Measurements from ENCODE around the gene ZNF273.
"Not testable (repeated sequence)": the region's sequence is repeated elsewhere in the genome, so short reads cannot be mapped to it uniquely, and the experiment has no call there.

The ZNF273 gene

DNA sequence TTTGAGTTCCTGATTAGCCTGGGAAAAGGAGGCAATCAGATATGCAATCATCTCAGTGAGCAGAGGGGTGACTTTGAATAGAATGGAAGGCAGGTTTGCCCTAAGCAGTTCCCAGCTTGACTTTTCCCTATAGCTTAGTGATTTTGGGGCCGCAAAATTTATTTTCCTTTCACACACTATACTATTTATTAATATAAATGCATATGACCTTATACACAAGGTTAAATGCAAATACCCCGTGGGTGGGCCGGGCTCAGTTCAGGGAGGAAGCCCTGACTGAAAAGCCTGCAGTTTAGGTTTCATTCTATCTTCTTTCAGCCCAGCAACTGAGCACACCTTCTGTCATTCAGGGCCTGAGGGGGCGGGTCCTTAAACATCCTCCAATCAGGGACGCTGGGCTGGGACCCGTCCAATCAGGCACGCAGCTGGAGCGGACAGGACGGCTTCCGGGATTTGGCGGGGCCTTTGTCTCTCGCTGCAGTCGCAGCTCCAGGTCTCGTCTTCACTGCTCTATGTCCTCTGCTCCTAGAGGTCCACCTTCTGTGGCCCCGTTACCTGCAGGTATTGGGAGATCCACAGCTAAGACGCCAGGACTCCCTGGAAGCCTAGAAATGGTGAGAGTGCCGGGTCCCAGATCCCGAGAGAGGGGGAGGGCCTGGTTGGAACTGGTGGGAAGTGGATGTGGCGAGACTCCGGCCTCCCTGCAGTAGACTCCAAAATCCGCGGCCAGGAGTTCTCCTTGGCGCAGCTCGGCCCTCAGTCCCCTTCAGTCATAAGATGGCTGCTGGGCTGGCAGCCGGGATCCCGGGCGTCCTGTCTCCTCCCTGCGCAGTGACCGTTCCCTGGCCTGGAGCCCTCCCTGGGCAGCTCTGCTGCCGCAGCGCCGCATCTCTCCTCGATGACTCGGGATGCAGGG is at the start of gene ZNF273:
Gene ZNF273, plus strand, starts transcription at position 468 of the 916 bp plus-strand sequence. Its CDS starts 45 bp downstream, at position 513.
- FAIRE-seq, result peak; percentile 30

- no peak for FAIRE-seq
These were observed 49.4 kb upstream of the ZNF273 start for GRCh38 chr7:64853679-64854078.

- FAIRE-seq, result no peak
These were observed 48.1 kb upstream of the ZNF273 start for GRCh38 chr7:64854969-64855368.

- no peak for FAIRE-seq
These were observed 40.1 kb upstream of the ZNF273 start for GRCh38 chr7:64863021-64863420.

DNA sequence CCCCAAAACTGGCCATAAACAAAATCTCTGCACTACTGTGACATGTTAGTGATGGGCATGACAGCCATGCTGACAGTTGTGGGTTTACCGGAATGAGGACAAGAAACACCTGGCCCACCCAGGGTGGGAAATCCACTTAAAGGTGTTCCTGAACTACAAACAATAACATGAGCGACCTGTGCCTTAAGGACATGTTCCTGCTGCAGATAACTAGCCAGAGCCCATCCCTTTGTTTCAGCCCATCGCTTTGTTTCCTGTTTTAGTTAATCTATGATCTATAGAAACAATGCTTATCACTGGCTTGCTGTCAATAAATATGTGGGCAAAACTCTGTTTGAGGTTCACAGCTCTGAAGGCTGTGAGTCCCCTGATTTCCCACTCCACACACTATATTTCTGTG is 39.5 kb upstream of the ZNF273 start:
- not testable (repeated sequence) for FAIRE-seq

- no peak for FAIRE-seq
These were observed 39.1 kb upstream of the ZNF273 start for GRCh38 chr7:64863969-64864368.

- no peak for FAIRE-seq
These were observed 35.1 kb upstream of the ZNF273 start for GRCh38 chr7:64867863-64868440.

DNA sequence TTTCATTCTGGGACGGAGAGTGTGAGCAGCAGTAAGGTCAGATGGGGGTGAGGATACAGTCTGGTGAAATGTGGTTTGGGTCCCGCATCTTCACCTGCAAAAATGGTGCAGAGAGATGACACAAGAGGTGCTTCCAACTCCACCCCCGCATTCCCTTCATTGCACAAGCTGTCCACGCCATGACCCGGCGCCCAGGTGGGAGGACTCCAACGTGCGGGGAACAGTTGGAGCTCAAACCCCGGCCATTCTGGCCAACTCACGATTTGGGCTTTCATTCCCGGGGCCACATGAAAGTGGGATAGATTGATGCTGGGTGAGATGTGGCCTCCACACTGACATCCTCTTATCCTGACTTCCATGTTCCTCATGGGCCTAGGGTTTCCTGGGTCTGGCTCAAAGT is 34.6 kb upstream of the ZNF273 start:
- no peak for FAIRE-seq

DNA sequence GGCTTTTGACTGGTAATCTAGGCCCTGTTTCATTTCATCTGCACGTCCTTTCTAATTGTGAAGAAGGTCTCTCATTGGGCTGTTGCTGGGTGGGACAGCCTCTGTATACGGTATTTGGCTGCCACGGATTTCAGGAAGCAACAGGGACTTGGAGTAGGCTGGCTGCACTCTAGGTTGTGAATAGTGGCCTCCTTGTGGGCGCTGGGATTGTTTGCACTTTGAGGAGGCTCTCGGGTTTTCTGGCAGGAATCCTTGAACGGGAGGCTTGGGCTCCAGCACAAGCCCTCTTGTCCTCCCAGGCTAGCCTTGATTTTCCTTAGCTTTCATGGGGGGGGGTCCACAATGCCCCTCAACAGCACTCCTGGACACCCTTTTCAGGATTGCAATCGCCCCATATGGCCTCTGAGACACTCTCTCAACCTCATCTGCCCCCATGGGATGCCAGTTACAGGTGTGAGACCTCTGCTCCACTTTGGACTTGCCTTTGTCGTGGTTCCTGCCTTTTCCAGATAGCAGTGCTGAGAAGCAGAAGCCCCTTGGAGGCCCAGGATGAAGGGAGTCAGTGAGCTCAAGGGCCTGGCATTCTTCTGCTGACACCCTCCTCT is 33.9 kb upstream of the ZNF273 start:
- FAIRE-seq, result no peak

DNA sequence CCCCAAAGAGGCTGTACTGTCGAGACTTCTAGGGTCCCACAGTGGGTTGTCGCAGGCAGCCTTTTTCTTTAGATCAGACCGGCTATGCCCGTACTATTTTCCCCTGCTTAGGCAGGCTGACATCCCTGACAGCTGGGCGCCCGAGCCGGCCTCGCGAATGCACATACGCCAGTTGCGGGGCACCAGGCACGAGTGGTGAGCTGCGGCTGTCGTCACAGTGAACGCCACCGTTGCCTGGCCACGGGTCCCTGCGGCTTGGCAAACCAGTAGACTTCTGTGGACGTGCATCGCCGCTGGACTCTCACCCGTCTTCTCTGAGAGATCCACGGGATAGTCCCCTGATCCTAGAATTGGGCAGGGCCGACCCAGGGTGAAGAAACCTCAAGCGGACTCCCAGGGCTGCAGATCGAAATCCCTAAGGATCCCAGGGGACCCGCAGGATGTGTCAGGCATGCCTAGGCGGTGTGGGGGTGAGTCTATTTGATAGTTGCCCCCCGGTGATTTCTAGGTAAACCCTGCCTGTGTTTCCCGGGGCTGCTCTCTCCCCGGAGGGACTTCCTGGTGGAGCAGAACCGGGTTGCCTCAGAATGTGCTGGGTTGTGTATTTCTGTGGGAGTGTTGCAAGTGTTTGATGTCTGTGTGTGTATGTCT is 33.0 kb upstream of the ZNF273 start:
- FAIRE-seq, result no peak

DNA sequence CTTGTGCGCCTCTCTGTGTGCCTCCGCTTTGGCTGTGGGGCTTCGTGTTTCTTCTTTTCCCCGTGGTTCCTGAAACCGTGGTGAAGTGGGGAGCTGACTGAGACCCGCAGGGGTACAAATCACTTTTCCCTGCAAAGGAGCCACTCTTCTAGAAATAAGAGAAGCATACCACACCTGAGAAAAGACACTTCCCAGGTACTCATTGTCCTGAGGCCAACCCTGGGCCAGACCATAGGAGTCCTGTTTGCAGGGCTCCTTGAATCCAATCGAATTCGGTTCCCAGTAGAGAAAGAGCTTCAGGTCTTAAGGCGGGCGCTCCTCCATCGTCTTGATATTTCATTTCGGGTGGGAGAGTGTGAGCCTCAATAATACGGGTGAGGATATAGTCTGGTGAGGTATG is 32.4 kb upstream of the ZNF273 start:
- no peak for FAIRE-seq

GRCh38 chr7:64871761-64872160 is 31.3 kb upstream of the ZNF273 start:
- no peak for FAIRE-seq

DNA sequence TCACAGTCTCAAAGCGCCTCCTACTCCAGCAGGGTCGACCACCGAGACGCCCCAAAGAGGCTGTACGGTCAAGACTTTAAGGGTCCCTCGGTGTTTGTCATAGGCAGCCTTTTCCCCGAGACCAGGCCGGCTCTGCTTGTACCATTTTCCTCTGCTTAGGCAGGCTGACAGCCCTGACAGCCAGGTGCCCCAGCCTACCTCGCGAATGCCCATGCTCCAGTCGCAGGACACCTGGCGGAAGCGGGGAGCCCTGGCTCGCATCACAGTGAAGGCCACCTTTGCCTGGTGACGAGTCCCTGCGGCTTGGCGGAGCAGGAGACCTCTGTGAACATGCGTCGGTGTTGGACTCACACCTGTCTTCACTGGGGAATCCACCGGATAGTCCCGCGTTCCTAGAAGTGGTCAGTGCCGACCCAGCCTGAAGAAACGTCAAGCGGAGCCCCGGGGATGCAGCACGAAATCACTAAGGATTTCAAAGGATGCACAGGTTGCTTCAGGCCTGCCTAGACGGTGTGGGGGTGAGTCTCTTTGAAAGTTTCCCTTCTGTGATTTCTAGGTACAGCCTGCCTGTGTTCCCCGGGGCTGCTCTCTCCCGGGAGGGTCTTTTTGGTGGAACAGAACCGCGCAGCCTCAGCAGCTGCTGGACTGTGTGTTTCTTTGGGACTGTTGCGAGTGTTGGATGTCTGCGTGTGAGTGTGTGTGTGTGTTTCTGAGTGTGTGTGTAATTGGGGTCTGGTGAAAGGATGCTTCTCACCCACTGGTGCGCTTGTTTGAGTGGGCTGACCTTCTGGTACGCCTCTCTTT is 30.5 kb upstream of the ZNF273 start:
- no peak for FAIRE-seq

DNA sequence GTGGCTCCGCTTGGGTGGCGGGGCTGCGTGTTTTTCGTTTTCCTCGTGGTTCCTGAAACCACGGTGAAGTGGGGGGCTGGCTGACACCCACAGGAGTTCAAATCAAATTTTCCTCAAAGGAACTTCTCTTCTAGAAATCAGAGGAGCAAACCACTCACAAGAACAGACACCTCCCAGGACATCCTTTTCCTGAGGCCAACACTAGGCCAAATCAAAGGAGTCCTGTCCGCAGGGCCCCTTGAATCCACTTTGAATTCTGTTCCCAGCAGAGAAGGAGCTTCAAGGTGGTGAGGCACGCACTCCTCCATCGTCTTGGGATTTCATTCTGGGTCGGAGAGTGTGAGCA is 29.9 kb upstream of the ZNF273 start:
- no peak for FAIRE-seq

DNA sequence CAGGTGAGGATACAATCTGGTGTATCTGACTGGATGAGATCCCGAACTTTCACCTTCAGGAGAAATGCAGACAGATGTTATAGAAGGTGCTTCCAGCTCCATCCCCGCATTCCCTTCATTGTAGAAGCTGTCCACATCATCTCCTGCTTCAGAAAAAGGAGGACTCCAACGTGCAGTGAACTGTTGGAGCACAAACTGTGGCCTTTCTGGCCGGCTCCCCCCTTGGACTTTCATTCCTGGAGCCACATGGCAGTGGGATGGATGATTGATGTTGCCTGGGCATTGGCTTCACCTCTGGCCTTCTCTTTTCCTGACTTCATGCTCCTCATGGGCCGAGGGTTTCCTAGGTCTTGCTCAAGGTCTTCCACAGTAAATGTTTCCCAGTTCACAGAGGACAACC is 29.6 kb upstream of the ZNF273 start:
- no peak for FAIRE-seq

- no peak for FAIRE-seq
These were observed 29.0 kb upstream of the ZNF273 start for GRCh38 chr7:64874114-64874513.

DNA sequence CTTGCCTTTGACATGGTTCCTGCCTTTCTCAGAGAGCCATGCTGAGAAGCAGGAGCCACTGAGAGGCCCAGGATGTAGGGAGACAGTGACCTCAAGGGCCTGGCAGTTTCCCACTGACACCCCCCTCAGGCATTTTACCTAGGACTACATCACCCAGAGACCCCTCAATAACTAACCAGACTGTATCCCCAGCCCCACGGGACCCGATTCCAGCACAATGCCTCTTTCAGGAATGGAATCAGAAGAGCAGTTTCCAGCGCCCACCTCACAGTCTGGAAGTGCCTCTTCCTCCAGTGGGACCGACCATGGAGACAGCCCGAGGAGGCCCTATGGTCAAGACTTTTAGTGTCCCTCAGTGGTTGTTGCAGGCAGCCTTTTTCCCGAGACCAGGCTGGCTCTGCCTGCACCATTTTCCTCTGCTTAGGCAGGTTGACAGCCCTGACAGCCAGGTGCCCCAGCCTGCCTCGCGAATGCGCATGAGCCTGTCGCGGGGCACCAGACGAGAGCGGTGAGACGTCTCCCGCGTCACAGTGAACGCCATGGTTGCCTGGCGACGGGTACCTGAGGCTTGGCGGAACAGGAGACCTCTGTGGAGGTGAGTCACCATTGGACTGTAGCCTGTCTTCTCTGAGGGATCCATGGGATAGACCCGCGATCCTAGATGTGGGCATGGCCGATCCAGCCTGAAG is 28.4 kb upstream of the ZNF273 start:
- no peak for FAIRE-seq

- no peak for FAIRE-seq
These were observed 27.8 kb upstream of the ZNF273 start for GRCh38 chr7:64875258-64875657.

GRCh38 chr7:64875658-64876406 is 27.2 kb upstream of the ZNF273 start:
- no peak for FAIRE-seq

DNA sequence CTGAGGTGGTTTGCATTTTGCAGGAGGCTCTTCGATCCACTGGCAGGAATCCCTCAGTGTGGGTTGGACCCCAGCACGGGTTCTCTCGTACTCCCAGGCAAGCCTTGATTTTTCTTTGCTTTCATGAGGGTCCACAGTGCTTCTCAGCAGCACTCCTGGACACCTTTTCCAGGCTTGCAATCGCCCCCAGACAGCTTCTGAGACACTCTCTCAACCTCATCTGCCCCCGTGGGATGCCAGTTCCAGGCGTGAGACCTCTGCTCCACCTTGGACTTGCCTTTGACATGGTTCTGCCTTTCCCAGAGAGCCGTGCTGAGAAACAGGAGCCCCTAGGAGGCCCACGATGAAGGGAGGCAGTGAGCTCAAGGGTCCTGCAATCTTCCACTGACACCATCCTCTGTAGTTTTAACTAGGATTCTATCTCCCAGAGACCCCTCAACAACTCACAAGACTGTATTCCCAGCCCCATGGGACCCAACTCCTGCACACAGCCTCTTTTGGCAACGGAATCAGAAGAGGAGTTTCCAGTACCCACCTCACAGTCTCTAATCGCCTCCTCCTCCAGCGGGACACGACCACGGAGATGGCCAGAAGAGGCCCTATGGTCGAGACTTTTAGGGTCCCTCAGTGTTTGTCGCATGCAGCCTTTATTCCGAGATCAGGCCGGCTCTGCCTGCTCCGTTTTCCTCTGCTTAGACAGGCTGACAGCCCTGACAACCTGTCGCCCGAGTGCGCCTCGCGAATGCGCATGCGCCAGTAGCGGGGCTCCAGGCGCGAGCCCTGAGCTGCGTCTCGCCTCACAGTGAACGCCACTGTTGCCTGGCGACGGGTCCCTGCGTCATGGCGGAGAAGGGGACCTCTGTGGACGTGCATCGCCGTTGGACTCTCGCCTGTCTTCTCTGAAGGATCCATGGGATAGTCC is 26.0 kb upstream of the ZNF273 start:
- no peak for FAIRE-seq

Measured in islet of Langerhans (tissue), 1 donor.